Suprapubic skin (tissue), 3 donors: ENCODE results near the gene FEN1.

Experiments
- CTCF ChIP-seq, 2 donors: fragments of 200-600 bp in 1 of 2; fragments of 450-650 bp in 1 of 2; sonication (generic) in 1 of 2; IDR thresholded peaks; one replicate each; pipeline ENCODE4 v1.5.1; 2016 to 2019; ENCODE audit warnings: antibody characterized with exemption in 2 of 2, mild to moderate bottlenecking in 1 of 2, moderate library complexity in 1 of 2
- EP300 ChIP-seq: sonication (generic); formaldehyde crosslinking; IDR thresholded peaks from one replicate; pipeline ENCODE4 v1.6.1; 2017; ENCODE audit warnings: antibody characterized with exemption
- POLR2A ChIP-seq, 2 donors: fragments of 450-650 bp; IDR thresholded peaks; one replicate each; pipeline ENCODE4 v1.6.1; 2017; ENCODE audit warnings: antibody characterized with exemption in 2 of 2, mild to moderate bottlenecking in 2 of 2, moderate library complexity in 2 of 2

- TF ChIP-seq EP300 = no peak
- TF ChIP-seq POLR2A (IDR thresholded peaks at IDR 0.05) = no peak
- TF ChIP-seq CTCF (IDR thresholded peaks at IDR 0.05) = no peak
Observed at GRCh38 chr11:61744181-61744580, 48.5 kb upstream of the FEN1 start.
